GM18526 (cell line): ENCODE measurements around the gene CFAP73.

Experiments
- POLR2A ChIP-seq: IDR thresholded peaks from 3 replicates; pipeline ENCODE4 v1.6.1; 2011; ENCODE audit not compliant: insufficient read length; ENCODE audit errors: extremely low read depth

The CFAP73 gene

DNA sequence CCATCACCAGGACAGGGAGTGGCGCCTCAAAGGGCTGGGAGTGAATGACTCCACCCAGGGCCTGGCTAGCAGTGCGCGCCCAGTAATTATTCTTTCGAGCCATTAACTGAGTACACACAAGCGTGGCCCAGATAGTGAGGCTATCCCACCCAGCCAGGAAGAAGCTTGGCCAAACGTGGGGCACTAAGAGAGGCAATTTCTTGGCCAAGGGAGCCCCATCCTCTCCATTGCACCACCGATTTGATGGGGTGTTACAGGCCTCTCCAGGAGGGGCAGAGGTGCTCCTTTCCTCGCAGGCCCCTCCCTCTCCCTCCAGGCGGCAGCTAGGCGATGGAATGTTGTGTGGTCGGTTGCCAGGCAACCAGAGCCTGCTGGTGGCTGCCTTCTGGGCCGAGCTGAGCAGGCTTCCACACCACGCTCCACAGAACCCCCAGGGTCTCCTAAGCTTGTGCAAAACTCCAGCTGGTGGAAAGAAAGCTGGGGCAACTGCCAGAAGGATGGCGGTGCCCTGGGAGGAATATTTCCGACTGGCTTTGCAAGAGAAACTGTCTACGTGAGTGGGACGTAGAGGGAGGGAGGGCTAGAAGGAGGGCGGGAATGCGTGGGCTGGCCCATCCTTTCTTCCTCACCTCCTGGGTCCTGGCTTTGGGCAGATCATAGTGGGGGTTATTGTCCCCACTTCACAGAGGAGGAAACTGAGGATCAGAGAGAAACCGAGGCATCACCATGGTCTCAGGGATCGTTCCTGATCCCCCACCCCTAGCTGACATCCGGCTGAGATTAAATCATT lies at the start of gene CFAP73:
CFAP73 (plus strand) TSS at position 364 of the 790 bp plus-strand sequence; CDS start at position 498, 134 bp downstream.
- no peak for TF ChIP-seq POLR2A

DNA sequence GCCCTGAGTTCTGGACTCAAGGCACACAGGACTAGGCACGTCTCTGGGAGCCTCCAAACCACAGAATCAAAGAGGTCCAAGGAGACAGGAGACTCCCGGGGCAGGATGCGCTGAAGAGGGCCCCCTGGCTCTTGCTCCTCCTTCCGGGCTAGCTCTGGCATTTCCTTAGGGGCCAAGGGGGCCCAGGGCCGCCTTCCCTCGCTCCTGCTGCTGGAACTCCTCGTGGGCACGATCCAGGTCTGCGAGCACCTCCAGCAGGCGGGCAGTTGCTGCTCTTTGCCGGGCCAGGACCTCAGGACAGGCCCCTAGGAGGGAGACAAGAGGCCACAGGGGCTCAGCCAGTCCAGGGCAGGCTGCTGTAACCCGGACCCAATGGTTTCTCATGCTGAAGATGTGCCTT lies 49.8 kb upstream of the CFAP73 start:
- no peak for TF ChIP-seq POLR2A

DNA sequence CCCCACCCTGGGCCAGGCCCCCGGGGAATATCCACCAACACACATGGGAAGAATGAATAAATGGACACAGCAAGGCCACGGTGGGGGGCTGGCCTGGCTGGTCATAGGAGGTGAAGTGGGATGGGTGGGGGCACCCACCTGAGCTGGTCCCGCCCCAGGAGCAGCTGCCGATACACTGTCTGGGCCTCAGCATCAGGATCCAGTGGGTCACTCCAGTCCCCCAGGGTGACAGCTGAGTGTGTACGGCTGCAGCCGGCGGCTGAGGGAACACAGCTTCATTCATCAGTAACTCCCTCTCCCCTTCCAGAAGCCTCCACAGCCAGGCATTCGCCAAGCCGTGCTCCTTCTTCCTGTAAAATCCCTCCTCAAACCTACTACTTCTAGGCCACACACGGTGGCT lies 47.8 kb upstream of the CFAP73 start:
- TF ChIP-seq POLR2A, result no peak

DNA sequence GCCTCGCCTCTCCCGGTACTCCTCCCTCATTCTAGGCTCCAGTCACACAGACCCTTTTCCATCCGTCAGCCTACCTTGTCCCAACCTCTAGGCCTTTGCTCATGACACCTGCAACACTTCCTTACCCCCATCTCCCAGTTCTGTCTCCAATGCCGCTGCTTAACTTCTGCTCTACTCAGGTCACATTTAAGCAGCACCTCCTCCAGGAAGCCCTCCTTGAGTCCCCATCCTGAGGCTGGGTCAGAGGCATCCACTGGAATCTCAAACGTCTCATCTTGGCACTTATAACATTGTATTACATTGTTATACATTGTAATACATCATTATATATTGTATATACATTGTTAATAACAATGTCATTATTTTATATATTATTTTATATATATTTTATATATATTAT lies 46.7 kb upstream of the CFAP73 start:
- TF ChIP-seq POLR2A, result no peak

DNA sequence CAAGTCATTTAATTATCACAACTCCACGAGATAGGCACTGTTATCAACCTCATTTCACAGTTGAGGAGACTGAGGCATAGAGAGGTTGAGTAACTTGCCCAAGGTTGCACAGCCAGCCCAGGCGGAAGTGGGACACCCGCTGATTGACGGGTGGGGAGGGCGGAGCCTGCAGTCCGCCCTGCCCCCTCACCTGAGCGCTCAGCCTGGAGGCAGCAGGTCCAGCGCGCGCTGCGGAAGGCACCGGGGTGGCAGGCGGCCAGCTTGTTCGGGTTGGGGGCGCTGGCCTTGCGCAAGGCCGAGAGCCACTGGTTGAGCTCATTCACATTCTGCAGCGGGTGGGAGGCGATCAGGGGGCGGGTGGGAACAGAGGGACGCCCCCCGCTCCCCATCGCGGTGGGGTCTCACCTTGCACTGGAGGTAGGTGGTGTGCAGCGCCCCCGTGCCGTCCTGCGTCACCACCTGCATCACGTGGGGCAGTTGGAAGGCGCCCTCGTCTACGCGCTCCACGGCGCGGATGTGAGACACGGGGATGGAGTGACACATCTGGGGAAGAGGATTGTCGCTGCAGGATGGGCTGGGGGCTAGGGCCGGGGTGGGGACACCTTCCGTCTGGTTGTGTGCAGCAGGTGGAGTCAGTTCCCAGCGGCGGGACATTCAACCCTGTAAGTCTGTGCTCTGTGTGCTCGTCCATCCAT lies 45.6 kb upstream of the CFAP73 start:
- TF ChIP-seq POLR2A, result no peak

DNA sequence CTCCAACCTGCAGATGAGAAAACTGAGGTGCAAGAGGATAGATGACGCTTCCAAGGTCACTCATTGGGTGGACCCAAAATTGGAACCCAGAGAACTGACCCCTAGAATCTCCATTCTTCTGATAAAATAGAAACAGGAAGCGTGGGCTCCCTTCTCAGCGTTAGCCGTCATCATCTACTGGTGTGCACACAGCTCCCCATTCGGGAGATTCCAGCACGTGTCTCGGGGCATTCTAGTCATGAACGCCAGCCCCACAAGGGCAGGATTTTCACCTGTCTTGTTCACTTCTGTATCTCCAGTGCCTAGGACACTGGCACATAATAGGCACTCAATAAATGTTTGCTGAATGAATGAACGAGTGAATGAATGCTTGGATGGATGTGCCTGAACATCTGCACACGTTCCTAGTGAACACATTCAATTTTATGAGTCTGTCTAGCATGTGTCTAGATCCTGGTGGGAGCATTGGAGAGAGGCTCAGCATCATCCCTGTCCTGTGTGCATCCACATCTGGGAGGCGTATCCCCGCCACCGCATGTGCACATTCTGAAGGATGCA lies 44.5 kb upstream of the CFAP73 start:
- no peak for TF ChIP-seq POLR2A

DNA sequence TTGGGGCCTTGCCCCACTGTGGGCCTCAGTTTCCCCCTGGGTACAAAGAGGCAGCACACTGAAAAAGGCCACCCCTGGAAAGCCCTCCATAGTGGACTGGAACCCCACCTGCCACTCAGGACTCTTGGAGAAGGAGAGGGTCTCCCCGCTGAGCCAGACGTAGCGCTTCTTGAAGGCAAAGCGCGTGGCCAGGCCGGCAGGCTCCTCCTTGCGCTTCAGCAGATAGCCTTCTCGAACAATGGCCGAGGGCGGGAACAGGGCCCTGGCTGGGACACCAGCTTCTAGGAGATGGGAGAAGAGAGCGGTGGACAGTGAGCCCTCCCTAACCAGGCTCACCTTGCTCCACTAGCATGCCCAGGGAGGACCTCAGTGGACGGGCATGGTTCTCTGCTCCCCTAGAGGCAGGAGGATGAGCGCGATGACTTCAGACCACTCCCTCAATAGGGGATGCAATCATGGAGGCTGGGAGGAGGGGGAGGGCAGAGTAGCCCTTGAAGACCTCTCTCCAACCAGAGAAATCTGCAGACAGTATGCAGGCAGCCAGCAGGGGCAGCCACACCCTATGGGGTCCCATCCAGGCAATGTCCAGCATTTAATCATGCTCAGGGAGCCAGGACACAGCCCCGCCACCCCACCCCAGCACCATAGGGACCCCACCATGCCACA lies 43.8 kb upstream of the CFAP73 start:
- no peak for TF ChIP-seq POLR2A

DNA sequence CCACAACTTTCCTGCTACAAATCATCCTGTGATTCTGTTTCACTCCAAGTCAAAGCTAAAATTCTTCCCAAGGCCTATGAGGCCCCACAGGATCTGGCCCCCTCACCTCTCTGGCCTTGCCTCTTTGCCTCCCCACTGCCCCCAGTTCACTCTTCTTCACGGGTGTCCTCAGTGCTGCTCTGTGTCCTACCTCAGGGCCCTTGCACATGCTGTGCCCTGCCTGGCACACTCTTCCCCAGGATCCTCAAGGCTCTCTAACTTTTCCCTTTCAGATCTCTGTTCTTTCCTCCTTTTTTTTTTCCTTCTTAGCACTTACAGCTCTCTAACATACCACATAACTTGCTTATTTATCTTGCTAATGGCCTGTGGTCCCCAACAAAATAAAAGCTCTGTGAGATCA lies 43.2 kb upstream of the CFAP73 start:
- TF ChIP-seq POLR2A, result no peak

DNA sequence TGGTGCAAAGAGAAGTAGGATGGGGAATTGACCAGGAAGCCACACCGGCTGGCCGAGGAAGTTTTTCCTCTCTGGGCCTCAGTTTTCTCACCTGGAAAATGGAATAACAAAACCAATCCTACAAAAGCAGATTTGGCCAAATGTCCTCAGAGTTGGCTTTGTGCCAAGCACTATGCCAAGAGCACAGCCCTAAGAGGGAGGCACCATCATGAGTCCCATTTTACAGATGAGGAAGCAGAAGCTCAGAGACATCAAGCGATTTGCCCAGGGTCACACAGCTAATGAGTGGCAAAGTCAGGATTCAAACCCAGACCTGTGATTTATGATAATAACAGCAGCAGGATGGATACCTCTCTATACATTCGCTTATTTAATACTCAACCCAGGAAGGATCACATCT lies 41.2 kb upstream of the CFAP73 start:
- no peak for TF ChIP-seq POLR2A

DNA sequence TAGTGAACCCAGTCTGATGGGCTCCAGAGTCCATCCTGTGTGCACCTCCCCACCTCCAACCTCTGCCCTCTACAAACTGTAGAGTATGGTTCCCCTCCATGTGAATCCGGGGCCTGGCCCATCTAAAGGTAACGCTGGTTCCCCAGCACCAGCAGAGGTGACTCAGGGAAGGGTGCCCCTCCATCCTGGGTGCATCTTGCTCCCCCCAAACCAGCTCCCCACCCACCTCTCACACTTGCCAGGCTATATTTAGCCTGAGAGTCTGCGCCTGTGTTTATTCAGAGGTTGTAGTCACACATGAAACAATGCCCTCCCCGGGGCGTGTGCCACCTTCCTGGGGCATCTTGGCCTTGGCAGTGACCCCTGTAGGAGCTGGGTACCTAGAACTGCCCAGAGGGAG lies 40.2 kb upstream of the CFAP73 start:
- no peak for TF ChIP-seq POLR2A

DNA sequence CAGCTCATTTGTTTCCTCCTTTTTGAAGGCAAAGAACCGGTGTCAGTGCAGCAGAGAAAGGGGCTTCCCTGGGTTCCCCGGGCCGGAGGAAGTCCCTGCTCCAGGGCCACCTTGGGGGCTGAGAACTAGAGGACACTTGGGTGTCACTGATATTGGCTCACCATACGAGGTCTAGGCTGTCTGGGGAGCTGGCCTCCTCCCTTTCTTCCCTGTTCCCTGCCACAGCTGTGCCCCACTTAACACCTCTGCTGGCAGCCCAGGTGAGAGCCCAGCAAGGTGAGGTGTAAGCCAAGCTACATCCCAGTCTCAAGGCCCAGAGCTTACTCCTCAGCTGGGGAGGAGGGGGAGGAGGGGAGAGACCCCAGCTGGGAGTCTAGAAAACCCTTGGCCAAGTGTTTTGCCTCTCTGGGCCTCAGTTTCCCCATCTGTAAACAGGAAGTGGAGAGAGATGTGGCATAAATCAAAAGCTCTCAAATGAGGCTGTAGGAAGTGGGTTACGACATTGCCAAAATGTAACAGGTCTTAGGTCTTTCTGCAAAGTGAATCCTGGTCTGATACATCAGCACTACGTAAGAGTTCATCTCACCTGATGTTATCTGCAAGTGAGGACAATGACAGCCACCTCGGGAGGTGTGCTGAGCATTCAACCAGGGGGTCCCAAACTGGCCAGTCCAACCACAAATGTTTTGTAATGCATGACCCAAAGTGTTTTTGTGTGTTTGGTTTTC lies 39.5 kb upstream of the CFAP73 start:
- TF ChIP-seq POLR2A, result no peak

DNA sequence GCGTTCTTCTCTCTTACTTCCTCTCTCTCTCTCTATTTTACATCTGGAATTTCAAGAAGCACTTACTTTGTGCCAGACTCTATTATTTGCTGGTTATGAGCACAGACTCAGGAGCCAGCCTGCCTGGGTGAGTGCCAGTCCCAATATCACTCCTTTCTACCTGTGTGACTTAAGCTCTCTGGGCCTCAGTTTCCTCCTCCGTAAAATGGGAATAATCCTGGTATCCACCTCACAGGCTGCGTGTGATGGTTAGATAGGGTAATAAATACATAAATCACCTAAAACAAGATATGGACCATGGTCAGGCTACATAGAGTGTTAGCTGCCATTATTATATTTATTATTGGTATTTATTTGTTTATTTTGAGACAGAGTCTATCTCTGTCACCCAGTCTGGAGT lies 38.3 kb upstream of the CFAP73 start:
- no peak for TF ChIP-seq POLR2A

DNA sequence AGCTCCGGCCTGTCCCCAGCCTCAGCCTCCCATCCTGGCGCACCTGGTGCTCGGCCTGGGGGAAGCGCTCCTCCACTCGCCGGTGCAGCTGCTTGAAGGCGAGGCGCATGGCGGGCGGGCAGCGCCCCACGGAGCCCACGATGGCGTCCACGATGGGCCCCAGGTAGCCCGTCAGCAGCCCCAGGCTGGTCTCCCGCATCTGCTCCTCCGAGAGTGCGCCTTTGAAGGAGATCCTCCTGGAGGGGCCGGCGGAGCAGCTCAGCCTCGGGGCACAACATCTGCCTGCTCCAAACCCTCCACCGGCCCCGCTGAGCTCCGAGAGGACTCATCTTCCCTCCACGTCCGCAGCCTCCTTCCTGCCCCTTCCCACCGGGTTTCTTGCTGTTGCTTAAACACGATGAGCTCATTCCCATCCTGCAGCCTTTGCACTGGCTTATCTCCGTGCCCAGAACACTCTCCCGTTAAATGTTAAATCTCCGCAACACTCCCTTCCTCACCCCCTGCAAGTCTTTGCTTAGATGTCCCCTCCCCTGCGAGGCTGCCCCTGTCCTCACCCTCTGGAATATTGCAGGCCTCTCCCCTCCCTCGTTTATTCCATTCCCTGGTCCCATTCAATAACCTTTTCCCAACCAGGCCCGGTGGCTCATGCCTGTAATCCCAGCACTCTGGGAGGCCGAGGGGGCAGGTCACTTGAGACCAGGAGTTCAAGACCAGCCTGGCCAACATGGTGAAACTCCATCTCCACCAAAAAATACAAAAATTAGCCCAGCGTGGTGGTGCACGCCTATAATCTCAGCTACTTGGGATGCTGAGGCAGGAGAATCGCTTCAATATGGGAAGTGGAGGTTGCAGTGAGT lies 37.3 kb upstream of the CFAP73 start:
- TF ChIP-seq POLR2A, result no peak

DNA sequence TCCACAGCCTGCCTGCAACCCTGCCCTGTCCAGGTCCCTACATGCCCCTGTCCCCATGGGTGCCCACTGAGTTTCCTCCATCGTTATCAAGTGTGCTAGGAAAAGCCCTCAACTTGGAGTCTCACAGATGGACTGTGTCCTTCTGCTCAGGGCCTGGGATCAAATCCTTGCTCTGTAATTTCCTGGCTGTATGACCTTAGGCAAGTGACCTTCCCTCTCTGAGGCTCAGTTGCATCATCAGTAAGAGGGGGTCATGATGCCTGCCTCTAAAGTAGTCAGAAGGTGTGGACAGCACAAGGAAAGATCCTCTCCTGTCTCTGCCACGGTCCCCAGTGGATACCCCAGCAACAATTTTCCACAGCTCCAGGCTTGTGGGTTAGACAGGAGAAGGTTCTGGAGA lies 36.1 kb upstream of the CFAP73 start:
- no peak for TF ChIP-seq POLR2A
